Frontal cortex (tissue), 4 donors: Measurements from ENCODE around the gene COL23A1. TPM values are rescaled to one million over a fixed set of nuclear protein-coding genes. Genes with fewer than 3 reads are reported as not detected.
"Not testable (repeated sequence)": the region's sequence is repeated elsewhere in the genome, so short reads cannot be mapped to it uniquely, and the experiment has no call there.

ENCODE experiments used
- DNase-seq, 2 donors: peaks; one replicate each; pipeline ENCODE4 v3.0.0; 2012; ENCODE audit warnings: low spot score in 2 of 2
- FAIRE-seq: peaks from 2 replicates; lab custom pipeline; 2012; peaks lifted over from hg19 to GRCh38; lab: Jason Lieb, UNC
- total RNA-seq: library from RNA; depleted of rRNA; stranded (reverse); fragments of >200 nt; gene quantifications from one replicate; pipeline ENCODE4 v1.2.3, GENCODE V29; 2014
- donor health status: control.
- donor health status: control.
- donor health status: control.

COL23A1 gene
- total RNA-seq, 1 donor from 2014 or later = 0.82 TPM

GRCh38 chr5:178236679-178237078 lies 353.5 kb downstream of the COL23A1 start:
- no peak for FAIRE-seq
- DNase-seq = no peak

- FAIRE-seq (no peak), DNase-seq (no peak)
Observed at GRCh38 chr5:178236126-178236525, 354.1 kb downstream of the COL23A1 start.

DNA sequence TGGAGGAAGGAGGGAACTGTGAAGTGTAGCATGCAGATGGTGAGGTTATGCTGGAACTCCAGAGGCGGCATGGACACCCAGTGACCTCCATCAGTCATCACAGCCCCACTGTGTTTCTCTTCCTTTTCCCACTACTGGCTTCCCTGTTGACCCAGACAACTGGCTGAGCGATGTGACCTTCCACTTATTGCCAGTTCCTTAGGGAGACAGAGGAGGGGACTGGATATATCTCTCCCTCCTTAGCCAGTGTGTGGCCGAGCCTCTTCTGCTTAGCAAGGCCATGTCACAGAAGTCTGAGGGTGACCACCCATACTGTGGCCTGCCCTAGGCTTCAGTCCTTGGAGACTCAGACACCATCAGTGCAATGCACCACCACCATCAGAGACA lies 354.6 kb downstream of the COL23A1 start:
- no peak for FAIRE-seq
- DNase-seq = no peak

DNA sequence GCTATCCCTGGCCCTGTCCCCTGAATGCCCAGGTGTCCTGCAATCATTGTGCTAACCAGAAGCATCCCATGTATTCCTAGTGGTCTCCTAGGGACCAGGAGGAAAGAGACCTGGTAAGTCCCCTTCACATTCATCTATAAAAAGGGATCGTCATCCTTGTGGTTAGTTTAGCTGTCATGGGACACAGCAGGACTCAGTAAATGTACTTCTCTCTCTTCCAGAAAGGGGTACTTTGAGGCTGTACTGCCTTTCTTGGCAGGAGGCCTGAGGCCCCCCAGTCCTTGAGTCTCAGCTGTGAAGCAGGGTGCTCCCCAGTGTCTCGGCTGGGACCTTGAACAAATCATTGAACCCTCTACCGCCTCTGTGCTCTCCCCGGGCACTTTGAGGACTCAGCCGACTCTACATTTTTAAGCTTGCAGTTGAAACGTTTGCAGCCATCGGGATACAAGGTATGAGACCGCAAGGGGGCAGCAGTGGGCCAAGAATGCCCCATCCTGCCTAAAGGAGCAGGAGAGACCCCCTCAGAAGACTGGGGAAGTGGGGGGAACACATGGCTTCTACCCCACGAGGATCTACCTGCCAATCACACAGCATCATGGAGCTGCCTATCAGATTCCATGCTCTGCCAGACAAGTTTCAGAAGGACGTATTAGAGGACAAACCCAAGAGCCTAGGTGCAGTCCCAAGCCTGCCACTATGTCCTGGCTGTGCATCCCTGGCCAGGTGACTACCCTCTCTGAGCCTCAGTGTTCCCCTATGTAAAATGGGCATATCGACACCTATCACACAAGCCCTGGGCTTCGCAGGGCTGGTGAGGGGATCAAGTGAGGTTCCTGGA lies 355.2 kb downstream of the COL23A1 start:
- FAIRE-seq (no peak), DNase-seq (peak; percentile 67 to 77)

GRCh38 chr5:178234121-178234749 lies 356.0 kb downstream of the COL23A1 start:
- FAIRE-seq (no peak), DNase-seq (no peak)

DNA sequence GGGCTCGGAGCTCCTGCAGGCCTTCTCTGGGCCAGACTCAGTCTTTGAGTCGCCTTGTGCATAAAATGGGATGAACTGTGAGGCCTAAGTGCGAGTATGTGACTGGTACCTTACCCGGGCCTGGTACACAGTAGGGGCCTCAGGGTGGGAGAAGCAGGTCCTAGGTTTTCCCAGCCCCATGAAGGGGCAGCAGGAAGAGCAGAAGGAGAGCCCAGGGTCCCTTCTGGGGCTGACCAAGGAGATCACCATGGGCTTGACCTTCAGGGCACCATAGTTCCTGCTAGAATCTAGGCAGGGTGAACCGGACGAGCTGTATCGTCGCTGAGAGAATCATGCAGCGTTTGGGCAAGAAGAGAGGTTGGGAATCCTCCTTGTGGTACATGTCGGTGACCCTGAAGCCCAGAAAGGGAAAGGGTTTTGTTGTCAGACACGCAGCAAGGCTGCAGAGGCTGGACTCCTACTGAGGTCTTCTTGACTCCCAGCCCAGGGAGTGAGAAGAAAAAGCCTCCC lies 357.2 kb downstream of the COL23A1 start:
- DNase-seq (no peak), FAIRE-seq (no peak)

GRCh38 chr5:178232124-178232919 lies 357.9 kb downstream of the COL23A1 start, which contains the start of gene PHYKPL:
Gene PHYKPL, minus strand, starts transcription at chr5:178232802. Its CDS starts 252 bp downstream, at chr5:178232550.
- DNase-seq (peak; percentile 77 to 81), FAIRE-seq (no peak)

DNA sequence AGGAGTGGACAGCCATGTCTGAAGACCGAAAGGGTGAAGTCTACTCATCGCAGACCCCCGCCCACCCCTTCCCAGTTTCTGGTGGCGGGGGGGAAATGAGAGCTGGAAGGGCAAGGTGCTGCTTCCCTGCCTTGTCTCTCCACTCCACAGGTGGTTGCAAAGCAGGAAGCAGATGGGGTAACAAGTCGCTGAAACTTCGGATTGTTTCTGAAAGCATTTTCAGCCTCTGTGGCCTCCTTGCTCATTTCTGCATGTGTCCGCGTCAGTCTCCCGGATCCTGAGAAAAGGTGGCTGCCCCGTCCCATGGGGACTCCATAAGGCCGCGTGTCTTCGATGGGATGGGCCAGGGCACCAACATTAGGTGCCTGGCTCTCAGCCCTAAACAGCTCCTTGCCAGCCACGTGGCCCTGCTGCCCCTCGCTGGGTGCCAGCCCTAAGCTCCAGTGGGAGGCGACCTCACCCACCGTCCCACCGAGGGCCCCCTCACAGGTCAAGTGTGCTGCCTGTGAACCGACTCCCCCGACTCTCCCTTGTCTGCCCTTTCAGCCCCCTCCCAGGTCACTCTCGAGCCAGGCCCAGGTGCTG lies 358.6 kb downstream of the COL23A1 start:
- DNase-seq = no peak

GRCh38 chr5:178230879-178231538 lies 359.2 kb downstream of the COL23A1 start:
- FAIRE-seq = no peak
- DNase-seq = no peak

More for the DNA sequence above, 358.6 kb downstream of the COL23A1 start:
- no peak for FAIRE-seq

GRCh38 chr5:178229861-178230260 lies 360.3 kb downstream of the COL23A1 start:
- FAIRE-seq = no peak
- DNase-seq = no peak

DNA sequence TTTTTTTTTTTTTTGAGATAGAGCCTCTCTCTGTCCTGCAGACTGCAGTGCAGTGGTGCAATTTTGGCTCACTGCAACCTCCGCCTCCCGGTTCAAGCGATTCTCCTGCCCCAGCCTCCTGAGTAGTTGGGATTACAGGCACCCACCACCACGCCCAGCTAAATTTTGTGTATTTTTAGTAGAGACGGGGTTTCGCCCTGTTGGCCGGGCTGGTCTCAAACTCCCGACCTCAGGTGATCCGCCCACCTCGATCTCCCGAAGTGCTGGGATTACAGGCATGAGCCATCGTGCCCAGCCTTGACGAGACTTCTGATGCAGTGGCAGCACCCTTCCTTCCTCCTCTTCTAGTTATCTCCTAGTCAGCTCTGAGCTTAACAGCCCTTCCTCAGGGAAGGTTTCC lies 361.1 kb downstream of the COL23A1 start:
- not testable (repeated sequence) for DNase-seq

DNA sequence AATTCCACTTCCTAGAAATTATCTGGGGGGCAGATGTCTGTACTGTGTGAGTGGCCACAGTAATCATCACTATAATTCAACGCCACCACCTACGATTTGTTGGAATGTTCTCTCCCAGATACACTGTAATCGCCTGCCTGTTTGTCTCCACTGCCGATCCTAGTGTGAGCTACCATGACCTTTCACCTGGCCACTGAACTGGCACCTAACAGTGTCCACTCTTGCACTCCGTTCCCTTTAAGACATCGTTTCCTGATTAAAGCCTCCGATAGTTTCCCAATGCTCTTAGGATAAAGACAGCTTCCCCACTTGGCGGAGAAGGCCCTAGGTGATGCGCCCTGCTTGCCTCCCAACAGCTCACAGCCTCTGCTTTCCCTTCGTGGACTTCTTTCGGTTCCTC lies 361.6 kb downstream of the COL23A1 start:
- no peak for FAIRE-seq

More for the DNA sequence above, 361.1 kb downstream of the COL23A1 start:
- not testable (repeated sequence) for FAIRE-seq

GRCh38 chr5:178227929-178228328 lies 362.3 kb downstream of the COL23A1 start:
- no peak for FAIRE-seq
- DNase-seq = no peak

More for the DNA sequence above, 361.6 kb downstream of the COL23A1 start:
- DNase-seq = no peak

GRCh38 chr5:178227138-178227659 lies 363.0 kb downstream of the COL23A1 start:
- FAIRE-seq (no peak), DNase-seq (no peak)

- no peak for FAIRE-seq
- DNase-seq = no peak
Observed at GRCh38 chr5:178225174-178225573, 365.0 kb downstream of the COL23A1 start.

DNA sequence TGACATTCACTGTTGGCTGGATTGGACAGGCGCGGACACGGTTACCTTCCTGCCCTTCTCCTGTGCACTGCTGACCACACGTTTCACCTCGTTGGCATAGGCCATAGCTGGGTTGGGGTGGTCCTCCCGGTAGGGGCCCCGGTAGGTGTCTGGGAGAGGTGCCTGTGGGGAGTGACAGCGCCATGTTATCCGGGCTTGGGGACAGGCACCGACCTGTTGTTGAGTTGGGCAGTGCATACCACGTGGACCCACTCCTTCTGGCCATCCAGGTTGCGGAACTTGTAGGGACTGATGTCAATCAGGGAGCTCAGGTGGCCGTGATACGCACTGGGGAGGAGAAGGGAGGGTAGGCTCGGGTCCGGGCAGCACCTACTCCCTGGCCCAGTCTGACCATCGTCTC lies 365.8 kb downstream of the COL23A1 start:
- FAIRE-seq (no peak), DNase-seq (no peak)

DNA sequence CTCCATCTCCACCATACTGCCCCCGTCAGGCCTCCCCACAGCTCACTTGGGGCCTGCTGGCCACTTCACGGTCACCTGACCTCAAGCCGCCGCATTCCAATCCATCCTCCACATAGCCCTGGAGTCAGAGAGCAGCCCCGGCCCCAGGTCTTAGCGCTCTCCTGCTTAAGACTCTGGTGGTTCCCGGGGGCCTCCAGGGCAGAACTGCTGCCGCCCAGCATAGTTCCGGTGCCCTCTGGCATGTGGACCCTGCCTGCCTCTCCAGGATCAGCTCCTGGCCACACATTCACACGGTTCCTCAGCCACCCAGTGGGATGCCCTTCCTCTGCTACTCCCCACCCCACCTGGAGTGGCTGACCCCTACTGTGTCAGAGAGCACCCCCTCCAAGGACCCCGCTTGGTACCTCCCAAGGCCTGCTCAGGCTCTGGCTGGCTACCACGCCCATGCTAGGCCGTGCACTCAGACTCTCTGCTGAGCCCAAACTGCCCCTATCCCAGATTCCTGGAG lies 366.3 kb downstream of the COL23A1 start:
- DNase-seq = no peak
- FAIRE-seq = no peak

GRCh38 chr5:178223196-178223773 lies 366.9 kb downstream of the COL23A1 start:
- DNase-seq = no peak
- no peak for FAIRE-seq
